DLD1 (cell line): Measurements from ENCODE around the gene ZNF414.
"Not testable (repeated sequence)": the region's sequence is repeated elsewhere in the genome, so short reads cannot be mapped to it uniquely, and the experiment has no call there.

ENCODE experiments used
- in situ Hi-C: cut with HindIII; loops from 2 replicates; pipeline ENCODE4 v1.10.0; 2017; ENCODE audit warnings: low sequenced_read_pairs

ZNF414 gene

DNA sequence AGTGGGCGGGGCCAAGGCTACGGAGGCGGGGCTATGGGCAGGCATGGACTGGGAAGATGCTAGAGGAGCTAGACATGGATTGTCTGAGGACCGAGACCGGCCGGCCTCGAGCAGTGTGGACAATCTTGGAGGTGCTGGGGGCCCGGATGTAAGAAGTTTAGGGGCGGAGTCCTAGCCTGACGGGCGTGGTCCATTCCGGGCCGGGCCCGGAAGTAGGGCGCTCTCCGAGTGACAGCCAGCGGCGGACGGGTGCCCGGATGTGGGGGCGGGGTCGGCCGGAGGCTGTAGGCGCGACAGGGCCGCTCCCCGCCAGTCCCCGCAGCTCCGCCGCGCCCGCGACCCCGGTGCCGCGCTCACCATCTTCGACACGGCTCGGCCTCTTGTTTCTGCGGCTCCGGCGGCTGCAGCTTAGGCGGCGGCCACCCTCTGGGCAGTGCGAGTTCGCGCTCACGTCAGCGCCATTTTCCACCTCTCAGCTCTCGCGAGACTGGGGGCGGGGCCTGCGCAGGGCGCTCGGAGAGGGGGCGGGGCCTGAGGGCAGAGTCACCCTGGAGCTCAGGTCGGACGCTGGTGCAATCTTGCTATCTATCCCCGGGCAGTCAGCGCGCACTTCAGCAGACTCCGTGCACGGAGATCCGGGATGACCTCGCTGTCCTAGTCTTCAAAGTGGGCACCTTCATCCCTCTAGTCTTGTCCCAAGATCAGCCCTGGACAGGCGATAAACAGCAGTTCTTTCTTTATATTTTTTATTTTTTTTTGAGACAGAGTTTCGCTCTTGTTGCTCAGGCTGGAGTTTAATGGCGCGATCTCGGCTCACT, at the start of gene ZNF414:
Gene ZNF414, minus strand, starts transcription at position 481 of the 818 bp plus-strand sequence. Its CDS starts 121 bp downstream, at position 360.
- in situ Hi-C loops: no loop called here

DNA sequence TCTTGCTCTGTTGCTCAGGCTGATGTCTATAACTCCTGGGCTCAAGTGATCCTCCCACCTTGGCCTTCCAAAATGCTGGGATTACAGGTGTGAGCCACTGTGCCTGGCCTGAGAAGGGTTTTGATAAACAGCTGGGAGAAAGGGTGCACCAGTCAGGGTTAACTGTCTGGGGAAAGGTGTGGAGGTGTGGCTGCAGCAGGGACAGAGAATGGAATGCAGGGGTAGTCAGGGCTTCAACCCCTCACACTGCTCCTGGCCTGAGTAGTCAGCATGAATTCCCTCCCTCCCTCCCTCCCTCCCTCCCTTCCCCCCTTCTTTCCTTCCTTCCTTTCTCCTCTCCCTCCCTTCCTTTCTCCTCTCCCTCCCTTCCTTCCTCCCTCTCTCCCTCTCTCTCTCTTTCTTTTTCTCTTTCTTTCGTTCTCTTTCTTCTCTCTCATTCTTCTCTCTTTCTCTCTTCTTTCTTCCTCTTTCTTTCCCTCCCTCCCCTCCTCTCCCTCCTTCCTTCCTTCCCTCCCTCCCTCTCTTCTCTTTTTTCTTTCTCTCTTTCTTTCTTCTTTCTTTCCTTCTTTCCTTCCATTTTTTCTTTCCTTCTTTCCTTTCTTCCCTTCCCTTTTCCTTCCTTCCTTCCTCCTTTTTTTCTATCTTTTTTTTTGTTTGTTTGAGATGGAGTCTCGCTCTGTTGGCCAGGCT, 47.3 kb upstream of the ZNF414 start:
- in situ Hi-C loops: no loop called here

GRCh38 chr19:8558325-8558724, 44.4 kb upstream of the ZNF414 start:
- in situ Hi-C loops: no loop called here

DNA sequence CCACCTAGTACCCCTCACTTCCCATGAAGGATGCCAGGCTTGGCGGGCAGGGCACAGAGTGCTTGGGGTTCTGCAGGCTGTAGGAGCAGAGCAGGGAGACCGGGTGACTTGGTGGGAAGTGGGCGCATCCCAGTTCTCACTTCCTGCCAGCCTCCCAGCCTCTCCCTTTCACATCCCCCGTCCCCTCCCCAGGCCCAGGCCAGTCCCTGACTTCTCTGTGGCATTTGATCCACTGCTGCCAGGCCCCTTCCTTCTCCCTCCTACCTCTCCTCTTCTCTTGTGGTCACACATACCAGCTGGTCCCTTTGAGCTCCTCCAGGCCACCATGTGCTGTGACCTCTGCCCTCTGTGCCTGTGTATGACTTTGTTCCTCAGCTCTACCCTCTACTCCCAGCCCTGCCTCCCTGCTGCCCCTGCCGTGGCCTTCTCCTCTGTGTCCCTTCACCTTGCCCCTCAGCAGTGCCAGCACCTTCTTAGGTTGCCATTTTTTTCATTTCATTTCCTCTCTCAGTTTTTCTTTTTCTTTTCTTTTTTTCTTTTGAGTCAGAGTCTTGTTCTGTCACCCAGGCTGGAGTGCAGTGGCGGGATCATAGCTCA, 43.8 kb upstream of the ZNF414 start:
- in situ Hi-C loops: no loop called here

- in situ Hi-C loops: not testable (repeated sequence)
Measured at GRCh38 chr19:8553729-8554128, 39.8 kb upstream of the ZNF414 start.

DNA sequence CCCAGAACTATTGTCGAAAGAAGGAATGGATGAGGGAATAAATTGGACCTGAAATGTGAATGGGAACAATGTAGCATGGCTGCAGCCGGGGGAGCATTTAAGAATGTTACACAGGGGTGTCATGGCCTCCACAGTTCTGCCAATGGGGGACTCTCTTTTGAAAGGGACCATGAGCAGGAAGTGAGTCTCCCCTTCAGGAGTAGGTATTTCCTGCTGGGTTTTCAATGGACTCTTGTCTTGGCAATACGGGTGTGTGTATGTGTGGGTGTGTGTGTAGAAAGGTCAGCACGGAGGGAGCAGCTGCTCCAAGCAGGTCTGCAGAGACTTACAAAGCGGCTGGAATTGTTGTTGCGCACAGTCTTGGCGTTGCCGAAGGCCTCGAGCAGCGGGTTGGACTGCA, 38.8 kb upstream of the ZNF414 start:
- in situ Hi-C loops: no loop called here

GRCh38 chr19:8550070-8550469, 36.1 kb upstream of the ZNF414 start:
- in situ Hi-C loops: no loop called here

- in situ Hi-C loops: no loop called here
Measured at GRCh38 chr19:8545743-8546142, 31.8 kb upstream of the ZNF414 start.

DNA sequence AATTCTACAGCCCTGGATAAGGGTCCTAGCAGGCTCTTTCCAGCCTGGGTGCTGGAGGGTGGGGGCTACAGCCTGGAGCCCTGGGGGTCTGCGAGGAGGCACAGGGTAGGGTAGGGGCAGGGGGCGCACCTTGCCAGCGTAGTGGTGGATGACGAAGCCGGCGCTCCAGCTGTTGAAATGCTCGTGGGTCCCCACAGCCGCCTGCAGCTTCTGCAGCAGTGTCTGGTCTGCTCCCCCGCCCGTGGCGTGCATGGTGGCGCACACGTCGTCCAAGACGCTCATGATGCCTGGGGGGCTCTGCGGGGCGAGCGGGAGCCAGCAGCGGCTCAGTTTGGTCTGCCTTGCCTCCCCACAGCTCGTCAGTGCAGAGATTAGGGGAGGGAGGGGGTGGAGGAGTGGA, 30.2 kb upstream of the ZNF414 start:
- in situ Hi-C loops: no loop called here

GRCh38 chr19:8539621-8540149, 25.7 kb upstream of the ZNF414 start:
- in situ Hi-C loops: no loop called here

GRCh38 chr19:8537099-8537498, 23.1 kb upstream of the ZNF414 start:
- in situ Hi-C loops: no loop called here

DNA sequence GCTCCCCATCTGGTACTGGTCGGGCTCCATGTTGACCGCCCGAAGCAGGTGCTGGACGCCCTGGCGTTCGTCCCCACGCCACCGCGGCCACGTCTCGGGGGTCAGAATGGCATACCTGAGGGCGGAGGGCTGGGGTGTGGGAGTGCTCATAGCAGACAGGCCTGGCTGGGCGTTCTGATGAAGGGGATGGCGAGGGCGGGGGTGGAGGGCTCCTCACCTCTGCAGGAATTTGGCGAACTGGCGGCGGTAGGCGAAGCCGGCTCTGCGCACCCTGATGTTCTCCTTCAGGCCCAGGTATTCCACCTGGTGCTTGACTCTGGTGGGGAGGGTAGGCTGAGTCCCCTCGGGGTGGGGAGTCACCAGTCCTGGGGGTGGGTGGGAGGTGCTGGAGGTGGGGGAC, 22.3 kb upstream of the ZNF414 start:
- in situ Hi-C loops: no loop called here

- in situ Hi-C loops: no loop called here
Measured at GRCh38 chr19:8532225-8532624, 18.3 kb upstream of the ZNF414 start.

DNA sequence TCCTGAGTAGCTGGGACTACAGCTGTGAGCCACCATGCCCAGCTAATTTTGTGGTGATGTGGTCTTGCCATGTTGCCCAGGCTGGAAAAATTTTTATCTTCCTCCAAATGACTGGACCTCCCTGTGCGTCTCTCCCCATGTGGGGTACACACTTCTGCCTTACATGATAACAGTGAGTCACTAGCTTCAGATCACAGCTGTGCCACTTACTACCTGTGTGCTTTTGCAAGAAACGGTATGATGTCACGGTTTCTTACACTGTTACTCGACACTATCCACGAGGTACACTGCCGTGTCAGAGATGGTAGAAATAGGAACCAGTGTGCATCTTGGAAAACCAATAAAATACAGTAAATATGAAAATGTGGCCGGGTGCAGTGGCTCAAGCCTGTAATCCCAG, 17.5 kb upstream of the ZNF414 start:
- in situ Hi-C loops: no loop called here

GRCh38 chr19:8530061-8530679, 16.2 kb upstream of the ZNF414 start:
- in situ Hi-C loops: no loop called here

- in situ Hi-C loops: no loop called here
Measured at GRCh38 chr19:8529369-8530006, 15.5 kb upstream of the ZNF414 start.

DNA sequence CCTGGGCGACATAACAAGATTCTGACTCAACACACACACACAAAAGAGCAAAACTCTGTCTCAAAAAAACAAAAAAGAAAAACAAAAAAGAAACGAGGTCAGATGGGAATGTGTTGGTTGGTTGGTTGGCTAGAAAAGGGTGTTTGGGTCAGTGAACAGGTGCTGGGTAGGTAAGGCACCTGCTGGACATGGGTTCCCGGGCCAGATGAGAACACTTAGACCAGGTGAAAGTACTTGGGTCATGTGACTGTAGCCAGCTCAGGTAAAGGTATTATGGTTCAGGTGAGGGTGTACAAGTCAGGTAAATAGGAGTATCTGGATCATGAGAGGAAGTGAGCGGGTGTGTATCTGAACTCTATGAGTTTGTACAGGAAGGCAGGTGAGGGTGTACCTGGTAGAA, 14.5 kb upstream of the ZNF414 start:
- in situ Hi-C loops: no loop called here

DNA sequence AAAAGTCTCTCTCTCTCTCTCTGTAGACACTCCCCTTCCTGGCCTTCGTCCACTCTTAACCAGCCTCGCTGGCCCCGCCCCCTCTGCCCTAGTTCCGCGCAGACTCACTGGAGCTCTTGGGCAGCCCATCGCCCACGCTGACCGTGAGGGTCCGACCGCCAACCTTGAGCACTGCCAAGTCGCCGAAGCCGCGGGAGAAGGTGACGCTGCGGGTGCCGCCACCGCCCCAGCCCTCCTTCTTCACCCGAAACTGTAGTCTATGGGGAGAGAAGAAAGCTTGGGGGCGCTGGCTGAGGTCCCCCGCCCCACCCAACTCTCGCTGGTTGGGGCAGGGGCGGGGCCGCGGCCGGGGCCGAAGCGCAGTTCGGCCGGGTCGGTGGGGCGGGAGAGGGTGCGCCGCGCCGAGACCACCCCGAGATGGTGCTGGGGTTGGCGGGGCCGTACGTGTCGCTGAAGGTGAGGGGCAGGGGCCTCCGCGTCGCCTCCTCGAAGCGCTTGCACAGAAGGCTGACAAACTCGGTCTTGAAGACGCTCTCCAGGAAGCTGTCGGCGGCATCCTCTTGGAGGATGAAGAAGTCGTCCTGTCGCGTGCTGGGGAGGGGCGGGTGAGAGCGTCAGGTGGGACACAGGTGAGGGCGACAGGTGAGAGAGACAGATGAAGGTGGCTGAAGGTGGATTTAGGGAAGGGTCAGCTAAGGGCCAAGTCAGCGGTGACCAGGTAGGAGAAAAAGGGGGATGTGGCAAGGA, 12.6 kb upstream of the ZNF414 start:
- in situ Hi-C loops: no loop called here

- in situ Hi-C loops: no loop called here
Measured at GRCh38 chr19:8525401-8525684, 11.4 kb upstream of the ZNF414 start.

DNA sequence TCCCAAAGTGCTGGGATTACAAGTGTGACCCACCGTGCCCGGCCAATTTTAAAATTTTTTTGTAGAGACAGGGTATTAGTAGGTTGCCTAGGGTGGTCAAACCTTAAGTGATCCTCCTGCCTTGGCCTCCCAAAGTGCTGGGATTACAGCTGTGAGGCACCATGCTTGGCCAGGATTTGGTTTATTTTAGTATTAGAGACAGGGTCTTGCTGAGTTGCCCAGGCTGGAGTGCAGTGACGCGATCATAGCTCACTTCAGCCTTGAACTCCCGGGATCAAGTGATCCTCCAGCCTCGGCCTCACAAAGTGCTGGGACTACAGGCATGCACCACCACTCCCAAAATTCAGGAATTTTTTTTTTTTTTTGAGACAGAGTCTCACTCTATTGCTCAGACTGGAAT, 5.4 kb upstream of the ZNF414 start:
- in situ Hi-C loops: no loop called here
